Stimulated activated CD4-positive, alpha-beta T cell treated with anti-CD3 and anti-CD28 coated beads, Interleukin-2, amount 100 ng/mL, for 24 hours (primary cell): ENCODE measurements around the gene ZNF555.
"Not testable (repeated sequence)": the region's sequence is repeated elsewhere in the genome, so short reads cannot be mapped to it uniquely, and the experiment has no call there.

Experiments
- DNase-seq, 2 donors: peaks; one replicate each; pipeline ENCODE4 v3.0.0-alpha.2; 2020

ZNF555 gene

DNA sequence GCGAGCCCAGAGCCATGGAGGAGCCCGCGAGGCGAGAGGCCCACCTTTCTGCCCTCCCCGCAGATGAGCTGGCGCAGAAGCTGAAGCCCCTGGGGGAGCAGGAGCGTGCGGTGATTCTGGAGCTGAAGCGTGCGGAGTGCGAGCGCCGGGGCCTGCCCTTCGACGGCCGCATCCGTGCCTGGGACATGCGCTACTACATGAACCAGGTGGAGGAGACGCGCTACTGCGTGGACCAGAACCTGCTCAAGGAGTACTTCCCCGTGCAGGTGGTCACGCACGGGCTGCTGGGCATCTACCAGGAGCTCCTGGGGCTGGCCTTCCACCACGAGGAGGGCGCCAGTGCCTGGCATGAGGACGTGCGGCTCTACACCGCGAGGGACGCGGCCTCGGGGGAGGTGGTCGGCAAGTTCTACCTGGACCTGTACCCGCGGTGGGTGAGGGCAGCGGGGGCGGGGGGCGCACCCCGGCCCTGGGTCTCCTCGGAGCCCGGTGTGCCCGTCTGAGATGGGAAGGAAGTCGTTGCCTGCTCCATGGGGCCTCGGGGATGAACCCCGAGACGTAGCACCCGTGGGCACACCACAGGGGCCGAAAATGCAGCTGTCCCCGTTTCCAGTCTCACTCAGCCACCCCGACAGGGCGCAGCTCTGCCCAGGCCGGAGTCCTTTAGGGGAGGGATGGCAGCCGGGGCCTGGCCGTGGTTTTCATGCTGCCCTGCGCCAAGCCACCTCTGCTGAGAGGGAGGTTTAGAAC, 33.7 kb upstream of the ZNF555 start:
- DNase-seq: no peak

DNA sequence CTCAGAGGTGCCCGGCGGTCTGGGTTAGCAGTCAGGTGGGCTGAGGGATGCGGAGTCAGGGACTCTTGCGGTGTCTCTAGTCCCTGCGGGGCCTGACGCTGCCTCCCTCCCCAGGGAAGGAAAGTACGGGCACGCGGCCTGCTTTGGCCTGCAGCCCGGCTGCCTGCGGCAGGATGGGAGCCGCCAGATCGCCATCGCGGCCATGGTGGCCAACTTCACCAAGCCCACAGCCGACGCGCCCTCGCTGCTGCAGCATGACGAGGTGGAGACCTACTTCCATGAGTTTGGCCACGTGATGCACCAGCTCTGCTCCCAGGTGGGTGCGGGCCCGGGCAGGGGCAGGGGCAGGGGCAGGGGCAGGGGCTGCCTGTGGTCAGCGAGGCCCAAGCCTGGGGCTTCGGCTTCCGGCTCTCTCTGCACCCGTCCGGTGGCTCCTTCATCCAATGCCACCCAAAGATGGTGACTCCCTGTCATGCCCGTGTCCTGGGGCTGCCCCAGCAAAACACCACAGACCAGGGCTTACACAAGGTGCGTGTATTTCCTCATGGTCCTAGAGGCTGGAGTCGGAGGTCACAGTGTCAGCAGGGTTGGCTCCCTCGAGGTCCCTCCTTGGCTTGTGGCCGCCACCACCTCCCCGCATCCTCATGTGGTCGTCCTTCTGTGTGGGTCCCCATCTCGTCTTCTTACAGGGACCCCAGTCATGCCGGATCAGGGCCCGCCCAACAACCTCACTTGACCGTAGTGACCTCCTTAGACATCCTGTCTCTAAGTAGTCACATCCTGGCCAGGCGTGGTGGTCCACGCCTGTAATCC, 32.9 kb upstream of the ZNF555 start:
- DNase-seq: no peak

DNA sequence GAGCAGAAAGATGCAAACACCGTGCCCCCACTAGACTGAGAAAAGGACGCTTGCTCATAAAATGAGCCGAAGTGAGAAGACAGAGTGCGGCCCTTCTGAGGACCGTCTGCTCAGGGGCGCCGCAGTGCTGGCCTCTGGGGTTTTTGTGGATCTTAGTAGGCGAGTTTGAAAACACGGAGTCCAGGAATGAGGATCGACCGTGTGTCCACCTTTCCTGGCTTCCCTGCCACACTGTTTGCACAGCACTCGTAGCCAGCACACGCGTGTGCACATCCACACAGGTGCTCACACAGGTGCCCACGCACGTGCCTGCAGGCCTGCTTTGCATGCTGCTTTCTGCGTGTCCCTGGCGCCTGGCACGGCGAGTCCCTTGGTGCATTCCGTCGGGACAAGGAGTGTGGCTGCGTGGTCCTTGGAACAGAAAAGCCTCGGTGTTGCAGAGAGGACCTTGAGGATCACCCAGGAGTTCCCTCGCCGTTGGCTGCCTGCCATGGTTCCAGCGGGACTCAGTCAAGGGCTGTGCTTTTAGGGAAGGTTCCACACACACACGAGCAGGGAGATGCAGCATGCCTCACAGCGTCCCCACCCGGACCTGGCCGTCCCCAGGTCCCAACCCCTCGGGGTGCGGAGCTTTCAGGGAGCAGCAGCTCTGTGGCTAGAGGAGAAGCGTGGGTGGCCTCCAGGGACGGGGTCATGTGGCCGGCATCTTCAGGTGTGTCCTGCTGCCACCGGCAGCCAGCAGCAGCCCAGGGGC, 31.7 kb upstream of the ZNF555 start:
- no peak for DNase-seq

DNA sequence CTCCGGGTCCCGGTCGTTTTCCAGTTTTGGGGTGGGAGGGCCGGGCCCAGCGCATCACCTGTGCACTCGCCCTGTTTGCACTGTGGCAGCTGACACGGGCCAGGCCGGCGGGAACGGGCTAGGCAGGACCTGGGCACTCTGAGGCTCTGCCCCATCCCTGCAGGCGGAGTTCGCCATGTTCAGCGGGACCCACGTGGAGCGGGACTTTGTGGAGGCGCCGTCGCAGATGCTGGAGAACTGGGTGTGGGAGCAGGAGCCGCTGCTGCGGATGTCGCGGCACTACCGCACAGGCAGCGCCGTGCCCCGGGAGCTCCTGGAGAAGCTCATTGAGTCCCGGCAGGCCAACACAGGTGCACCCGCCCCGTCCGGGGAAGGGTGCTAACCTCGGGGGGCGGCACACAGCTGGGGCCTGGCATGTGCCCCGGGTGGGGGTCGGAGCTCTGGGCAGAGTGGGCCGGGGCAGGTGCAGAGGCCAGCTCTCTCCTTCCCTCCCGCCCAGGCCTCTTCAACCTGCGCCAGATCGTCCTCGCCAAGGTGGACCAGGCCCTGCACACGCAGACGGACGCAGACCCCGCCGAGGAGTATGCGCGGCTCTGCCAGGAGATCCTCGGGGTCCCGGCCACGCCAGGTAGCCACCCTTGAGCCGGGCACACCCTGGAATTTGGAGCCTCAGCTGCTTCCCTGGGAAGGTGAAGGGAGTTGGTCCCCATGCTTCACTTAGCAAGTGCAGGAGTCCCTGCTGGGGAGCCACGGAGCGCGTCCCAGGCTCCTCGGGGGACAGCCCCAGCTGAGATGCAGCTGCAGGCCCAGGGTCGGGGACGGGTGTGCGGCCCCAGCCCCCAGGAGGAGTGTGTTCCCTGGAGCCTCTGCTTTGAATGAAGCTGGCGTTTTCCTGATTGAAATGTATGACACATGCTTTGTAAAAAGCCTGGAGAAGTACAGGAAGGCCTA, 30.9 kb upstream of the ZNF555 start:
- no peak for DNase-seq

DNA sequence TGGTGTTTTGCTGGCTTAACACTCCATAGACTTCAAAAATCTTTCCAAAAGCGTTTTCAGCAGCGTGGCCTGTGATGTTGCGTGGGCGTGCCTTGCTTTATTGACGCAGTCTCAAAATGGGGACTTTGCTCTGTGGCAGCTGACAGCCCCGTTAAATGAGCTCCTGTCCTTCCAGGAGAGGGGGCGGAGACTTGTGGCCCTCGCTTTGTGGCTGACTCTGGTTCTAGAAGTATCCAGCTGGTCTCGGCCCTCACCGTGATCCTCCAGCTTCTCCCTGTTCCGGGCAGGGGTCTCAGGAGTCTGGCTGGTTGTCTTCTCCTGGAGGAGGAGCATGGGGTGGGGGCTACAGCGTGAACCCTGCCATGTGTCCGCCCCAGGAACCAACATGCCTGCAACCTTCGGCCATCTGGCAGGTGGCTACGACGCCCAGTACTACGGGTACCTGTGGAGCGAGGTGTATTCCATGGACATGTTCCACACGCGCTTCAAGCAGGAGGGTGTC, 30.0 kb upstream of the ZNF555 start:
- no peak for DNase-seq

DNA sequence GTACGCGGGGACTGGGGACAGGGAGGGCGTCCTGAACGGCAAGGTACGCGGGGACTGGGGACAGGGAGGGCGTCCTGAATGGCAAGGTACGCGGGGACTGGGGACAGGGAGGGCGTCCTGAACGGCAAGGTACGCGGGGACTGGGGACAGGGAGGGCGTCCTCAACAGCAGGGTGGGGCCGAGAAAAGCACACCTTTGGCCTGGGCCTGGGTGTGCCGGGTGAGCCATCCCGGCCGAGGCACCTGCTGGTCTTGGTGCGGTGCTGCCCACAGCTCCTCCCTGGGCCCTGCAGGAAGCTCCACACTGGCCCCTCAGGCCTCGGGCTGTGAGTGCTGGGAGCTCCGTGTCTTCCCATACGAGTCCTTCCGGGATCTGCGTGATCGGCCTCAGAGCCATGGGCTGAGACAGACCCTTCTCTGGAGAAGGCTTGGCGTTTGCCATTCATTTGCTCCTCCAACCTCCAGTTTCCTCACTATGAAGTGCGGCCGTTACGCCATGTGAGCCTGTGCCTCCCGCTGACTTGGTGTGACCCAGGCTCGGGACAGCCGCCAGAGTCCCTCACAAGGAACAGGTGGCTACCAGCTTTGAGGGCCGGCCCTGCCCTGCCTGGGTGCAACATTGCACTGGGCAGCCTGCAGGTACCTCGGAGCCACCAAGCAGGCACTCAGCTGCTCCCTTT, 29.4 kb upstream of the ZNF555 start:
- DNase-seq: no peak

DNA sequence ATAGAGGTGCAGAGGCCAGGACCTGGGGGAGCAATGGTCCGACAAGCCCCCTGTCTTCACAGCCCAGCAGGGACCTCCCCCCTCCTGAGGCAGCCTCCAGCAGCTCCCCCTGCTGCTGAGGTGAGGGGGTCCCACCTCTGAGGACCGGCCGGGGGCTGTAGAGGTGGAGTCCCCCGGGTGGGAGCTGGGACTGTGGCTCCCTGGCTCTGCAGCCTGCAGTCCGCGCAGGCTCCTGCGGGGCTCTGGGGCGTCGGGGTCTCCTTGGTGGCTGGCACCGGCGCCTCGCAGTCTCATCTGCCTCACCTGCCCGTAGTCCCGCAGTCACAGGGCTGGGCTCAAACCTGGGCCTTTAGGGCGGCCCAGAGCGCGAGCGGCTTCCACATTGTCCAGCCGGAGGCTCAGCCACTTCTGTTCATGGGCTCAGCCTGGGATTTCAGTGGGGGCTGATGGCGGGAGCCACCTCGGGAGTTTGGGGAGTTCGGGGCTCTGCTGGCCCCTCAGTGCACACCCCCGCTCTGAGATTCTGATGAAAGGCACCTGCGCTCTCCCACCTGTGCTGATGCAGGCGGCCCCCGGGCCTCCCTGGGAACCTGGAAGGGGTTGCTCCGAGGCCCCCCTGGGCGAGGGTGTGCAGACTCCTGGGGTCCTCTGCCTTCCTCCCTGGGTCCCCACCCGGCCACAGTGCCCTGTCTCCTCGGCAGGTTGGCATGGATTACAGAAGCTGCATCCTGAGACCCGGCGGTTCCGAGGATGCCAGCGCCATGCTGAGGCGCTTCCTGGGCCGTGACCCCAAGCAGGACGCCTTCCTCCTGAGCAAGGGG, 28.7 kb upstream of the ZNF555 start:
- no peak for DNase-seq

DNA sequence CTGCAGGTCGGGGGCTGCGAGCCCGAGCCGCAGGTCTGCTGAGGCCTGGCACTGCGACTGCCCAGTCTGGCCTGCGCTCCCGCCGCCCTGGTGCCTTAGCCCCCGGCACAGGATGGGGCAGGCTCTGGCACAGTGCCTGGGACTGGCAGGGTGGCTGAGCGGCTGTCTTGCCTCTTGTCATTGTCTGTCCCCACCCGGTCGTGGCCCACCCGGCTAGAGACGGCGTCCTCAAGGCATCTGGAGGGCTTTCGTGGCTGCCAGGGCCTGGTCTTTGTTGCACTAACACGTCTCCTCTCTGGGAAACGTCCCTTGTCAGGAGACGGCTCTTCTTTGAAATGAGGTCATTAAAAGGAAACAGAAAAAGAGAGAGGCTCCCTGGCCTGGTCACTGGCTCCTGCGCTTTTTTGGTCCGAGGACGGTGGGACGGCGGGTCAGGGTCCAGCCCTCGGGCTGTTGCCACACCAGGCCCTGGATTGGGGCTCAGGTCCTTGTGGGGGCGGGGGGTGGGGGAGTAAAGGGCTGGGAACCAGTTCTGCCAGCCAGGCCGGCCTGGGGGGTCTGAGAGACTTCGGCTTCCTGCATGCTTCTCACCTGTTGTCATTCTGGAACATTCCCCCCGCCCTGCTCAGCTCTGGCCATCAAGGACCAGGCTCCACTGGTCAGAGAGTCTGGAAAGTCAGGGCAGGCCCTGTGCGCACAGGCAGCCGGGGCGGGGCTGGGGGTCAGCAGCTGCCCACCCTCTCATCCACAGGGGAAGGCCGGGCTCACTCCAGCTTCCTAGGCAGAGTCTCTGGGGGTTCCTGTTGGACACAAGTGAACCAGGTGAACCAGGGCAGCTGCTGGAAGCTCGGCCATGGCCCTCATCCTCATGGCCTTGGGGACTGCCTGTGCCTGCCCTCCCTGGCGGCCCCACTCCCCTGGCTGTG, 27.8 kb upstream of the ZNF555 start:
- no peak for DNase-seq

DNA sequence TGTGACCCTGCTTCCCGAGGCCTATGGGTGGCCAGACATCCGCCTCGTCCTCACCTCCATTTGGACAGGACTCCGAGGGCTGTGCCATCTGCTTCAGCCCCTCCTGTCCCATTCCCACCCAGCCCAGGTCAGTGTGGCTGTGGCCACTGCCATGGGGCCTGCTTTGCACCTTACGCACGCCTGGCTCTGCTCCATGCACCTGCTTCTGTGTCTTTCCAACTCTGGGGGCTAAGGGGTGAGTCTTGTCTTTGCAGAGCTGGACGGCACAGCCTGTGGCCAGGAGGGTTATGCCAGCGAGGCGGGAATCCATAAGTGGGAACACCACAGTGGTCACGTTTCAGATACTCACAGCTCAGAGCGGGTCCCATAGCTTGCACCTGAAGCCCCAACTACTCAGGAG, 26.8 kb upstream of the ZNF555 start:
- DNase-seq: no peak

DNA sequence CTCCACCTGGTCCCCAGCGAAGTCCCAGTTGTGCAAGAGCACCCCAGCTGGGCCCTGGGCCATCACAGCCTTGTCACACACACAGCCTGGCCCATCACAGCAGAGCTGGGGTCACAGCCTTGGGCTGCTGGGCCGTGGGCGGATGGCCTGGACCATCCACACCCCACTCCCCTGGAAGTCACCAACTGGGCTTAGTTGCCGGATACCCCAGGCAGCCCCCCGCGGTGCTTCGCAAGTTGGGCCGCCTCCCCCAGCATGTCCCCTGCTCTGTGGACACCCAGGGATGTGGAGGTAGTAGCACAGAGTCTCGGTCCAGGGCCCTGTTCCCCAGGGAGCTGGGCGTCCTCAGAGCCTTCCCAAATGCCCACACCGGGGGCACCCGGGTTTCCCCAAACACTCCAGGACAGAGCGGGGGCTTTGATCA, 26.1 kb upstream of the ZNF555 start:
- DNase-seq: no peak

DNA sequence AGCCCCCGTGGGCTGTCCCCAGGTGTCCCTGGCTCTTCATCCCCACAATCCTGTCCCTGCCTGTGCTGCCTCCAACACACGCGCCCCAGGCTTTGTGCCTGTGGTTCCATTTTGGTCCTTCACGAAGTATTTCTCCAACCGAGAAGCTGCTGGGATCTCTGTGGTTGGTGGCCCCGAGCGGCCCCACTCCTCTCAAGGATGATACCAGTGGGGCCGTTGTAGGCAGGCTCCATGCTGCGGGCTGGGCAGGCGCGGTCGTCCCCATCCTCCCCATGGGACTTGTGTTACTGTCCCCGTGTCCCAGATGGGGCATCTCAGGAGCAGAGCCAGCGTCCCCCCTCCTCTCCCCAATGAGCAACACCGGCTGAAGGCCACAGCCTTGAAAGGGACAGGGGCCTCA, 25.4 kb upstream of the ZNF555 start:
- no peak for DNase-seq

DNA sequence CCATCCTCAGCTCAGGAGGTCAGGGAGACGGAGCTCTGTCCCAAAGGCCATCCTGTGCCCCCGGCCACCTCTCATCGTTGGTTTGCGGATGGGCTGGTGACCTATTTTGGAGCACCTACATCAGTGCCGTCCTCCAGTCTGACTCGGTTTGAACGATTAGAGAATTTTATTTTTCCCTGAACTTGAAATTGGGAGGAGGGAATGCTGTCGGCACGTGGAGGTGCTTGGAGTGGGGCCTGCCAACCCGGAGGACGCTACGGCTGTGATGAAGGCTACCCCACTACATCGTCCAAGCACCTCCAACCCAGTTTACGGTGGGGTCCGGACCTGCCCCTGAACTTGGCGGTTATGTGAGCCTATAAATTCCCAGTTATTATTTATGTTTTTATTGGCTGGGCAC, 24.6 kb upstream of the ZNF555 start:
- no peak for DNase-seq

DNA sequence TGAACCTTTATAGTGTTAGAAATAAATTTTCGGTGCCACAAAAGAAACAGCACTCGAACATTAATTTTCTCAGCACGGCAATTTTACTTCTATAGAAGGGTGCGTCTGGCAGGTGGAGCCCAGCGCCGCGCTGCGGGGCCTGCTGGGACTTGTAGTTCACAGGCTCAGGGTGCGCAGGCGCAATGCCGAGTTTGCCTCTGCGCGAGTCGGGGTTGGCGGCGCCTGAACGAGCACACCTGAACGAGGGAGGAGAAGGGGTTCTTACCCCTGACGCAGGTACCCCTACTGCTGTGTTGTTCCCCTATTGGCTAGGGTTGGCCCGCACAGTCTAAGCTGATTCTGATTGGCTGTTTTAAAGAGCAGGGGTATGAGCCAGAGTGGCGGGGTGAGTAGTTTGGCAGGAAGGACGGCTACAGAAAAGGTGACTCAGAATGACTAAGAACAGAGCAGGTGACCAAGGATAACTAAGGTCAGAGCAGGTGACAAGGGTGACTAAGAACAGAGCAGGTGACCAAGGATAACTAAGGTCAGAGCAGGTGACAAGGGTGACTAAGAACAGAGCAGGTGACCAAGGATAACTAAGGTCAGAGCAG, 23.9 kb upstream of the ZNF555 start:
- not testable (repeated sequence) for DNase-seq

DNA sequence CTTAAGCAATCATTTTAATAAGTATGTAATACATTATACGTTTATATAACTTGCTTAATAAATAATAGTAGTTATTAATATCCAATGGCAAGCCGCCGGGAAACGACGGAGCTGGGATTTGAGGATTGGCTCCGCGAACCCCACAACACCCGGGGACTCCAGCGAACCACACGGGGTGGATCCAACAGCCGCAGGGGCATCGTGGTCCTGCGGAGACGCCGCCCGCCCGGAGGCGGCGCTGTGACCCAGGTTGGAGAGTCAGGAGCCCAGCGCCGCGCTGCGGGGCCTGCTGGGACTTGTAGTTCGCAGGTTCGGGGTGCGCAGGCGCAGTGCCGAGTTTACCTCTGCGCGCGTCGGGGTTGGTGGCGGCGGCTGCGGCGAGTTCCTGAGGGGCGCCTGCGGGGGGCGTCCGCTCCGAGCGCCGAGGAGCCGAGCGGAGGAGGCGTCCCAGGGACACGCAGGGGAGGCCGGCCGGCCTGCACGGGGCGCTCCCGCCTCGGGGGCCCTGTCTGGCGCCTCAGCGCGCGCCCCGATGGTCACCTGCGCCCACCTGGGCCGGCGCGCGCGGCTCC, 21.6 kb upstream of the ZNF555 start, which contains the start of gene ZNF554:
Gene ZNF554, plus strand, starts transcription at position 329 of the 572 bp plus-strand sequence. Its CDS starts 204 bp downstream, at position 533.
- peak; percentile 99 for DNase-seq

DNA sequence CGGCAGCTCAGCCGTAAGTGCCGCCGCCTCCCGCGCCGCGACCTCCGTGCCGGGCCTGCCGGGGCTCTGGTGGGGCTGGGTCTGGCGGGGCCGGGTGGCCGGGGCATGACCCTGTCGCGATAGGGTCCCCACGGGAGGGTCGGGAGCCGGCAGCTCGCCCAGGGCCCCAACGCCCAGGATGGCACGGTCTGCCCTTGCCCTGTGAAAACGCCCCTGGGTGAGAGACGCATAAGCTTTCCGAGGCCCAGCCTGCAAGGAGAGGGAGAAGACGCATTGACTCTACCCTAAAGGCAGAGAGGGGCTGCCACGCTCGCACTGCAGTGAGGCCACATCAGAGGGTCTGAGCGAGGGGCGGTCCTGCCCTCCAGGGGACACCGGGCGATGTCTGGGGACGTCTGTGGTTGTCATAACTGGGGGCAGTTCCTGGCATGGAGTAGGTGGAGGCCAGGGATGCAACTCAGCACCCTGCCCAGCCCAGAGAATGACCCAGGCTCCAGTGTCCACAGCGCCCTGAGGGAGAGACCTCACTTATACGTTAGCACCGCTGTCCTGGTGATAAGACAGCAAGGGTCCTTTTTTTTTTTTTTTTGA, 21.1 kb upstream of the ZNF555 start:
- peak in 1 of 2 donors; percentile 30 for DNase-seq

DNA sequence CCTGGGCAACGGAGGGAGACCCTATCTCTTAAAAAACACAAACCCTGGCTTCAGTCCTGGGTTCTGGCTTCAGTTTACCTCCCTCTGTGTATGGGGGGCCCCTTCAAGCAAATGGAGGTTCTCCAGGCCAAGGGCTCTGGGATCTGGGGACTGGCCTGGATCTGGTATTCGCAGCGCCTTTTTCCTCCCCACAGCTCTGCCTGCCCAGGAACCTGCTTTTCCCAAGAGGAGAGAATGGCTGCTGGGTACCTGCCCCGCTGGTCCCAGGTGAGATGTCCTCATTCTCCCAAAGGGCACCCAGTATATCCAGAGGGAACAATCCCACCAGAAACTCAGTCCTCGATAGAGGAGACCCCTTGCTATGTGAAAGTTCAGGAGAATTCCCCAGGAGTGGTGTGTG, 18.4 kb upstream of the ZNF555 start:
- no peak for DNase-seq

DNA sequence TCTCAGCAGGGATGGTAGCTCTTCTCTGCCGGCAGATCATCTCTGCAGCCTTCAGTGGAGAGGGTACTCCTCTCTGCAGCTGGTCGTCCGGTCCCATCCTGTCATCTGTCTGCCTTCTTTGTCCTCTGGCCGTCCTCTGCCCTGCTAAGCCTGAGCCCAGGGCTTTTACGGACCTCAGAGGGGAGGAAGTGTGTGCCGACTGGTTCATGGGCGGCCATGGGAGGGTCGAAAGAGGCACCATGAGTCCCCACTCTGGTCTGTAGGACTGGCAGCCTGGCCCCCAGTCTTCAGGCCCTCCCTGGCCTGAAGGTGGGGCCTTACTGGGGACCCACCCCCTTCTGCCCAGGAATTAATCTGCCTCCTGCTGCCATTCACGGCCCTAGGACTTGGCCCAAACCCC, 17.6 kb upstream of the ZNF555 start:
- no peak for DNase-seq

DNA sequence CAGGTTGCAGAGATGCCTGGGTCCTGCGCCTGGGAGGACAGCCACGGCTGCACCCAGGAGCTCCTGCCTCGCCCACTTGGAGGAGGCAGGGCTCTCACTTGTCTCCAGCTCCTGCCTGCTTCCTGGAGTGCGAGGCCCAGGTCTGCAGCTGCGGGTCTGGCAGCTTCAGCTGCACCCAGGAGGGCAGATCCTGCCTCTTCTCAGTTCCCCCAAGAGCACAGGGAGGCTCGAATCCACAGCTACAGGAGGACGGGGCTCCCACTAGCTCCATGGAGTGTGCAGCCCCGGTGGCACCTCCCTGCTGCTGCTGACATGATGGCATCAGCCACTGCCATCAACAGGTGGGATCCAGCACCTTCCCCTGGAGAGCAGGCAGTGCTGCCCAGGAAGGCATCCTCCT, 17.1 kb upstream of the ZNF555 start:
- DNase-seq: no peak
